Measurements from ENCODE around the gene PSMF1.

GRCh38 chr20:1212607-1213396 lies 94.4 kb downstream of the PSMF1 start:
- TF ChIP-seq CTCF (IDR thresholded peaks at IDR 0.05) (peak; percentile 76 to 88 (median 80)), POLR2A (IDR thresholded peaks at IDR 0.05) (no peak), POLR2AphosphoS5 (IDR thresholded peaks at IDR 0.05) (no peak), EP300 (IDR thresholded peaks at IDR 0.05) (no peak)

Measured in upper lobe of left lung (tissue), 4 donors.